K562 (cell line): ENCODE data around the gene ATRAID. TPM values are rescaled to one million over a fixed set of nuclear protein-coding genes. Genes with fewer than 3 reads are reported as not detected.

Experiments used
- ATAC-seq: fragments of 200-7000 bp; cut with Tn5 transposase; 3 replicates; pipeline ENCODE4 v1.9.1; 2020; ENCODE audit warnings: moderate library complexity
- BruUV-seq: library from RNA; stranded (reverse); fragments of 400-500 nt; replicated peaks from 2 replicates; lab custom pipeline; 2021; lab: Mats Ljungman, UMichigan
- CTCF ChIA-PET: fragments of 300-600 bp; formaldehyde crosslinking; extraction: SDS; loops from one replicate; lab custom pipeline; 2021; ENCODE audit warnings: low intra/inter-chr PET ratio; lab: Yijun Ruan, JAX
- POLR2A ChIA-PET: fragments of 300-600, 350-650 bp; sonication (Branson Sonifier 250); formaldehyde crosslinking; extraction: SDS; loops from one replicate; lab custom pipeline; 2021; ENCODE audit warnings: antibody characterized with exemption, inconsistent platforms; lab: Yijun Ruan, JAX
- DNase-seq, 4 experiments: peaks; one replicate each; pipeline versions ENCODE4 v3.0.0 to v3.0.0-alpha.2; 2011 to 2018; ENCODE audit warnings: low spot score in 3 of 4, mixed read lengths in 3 of 4; ENCODE audit errors: extremely low read depth in 1 of 4
- FAIRE-seq: peaks from 2 replicates; lab custom pipeline; 2011; peaks lifted over from hg19 to GRCh38; lab: Jason Lieb, UNC
- H2AFZ ChIP-seq: 2 replicates; pipeline ENCODE4 v1.6.0; 2011; ENCODE audit warnings: low read depth, low read length, control low read depth, inconsistent platforms
- H3K27ac ChIP-seq: fragments of 200-600 bp; 3 replicates; pipeline ENCODE4 v1.8.0; 2011; ENCODE audit warnings: low read depth, mild to moderate bottlenecking, control low read depth, inconsistent platforms, low read length, moderate library complexity, mixed read lengths; ENCODE audit errors: extremely low read depth
- H3K27me3 ChIP-seq, 2 experiments: fragments of 300-600 bp in 1 of 2; 2 replicates in 1 of 2; 3 replicates in 1 of 2; pipeline versions ENCODE4 v1.6.0 to v1.8.0; 2011; ENCODE audit warnings: inconsistent platforms in 2 of 2, low read length in 2 of 2, mild to moderate bottlenecking in 1 of 2, mixed read lengths in 1 of 2, moderate library complexity in 1 of 2; ENCODE audit not compliant: control insufficient read depth in 2 of 2, insufficient read depth in 2 of 2
- H3K36me3 ChIP-seq: fragments of 300-600 bp; 3 replicates; pipeline ENCODE4 v1.8.0; 2011; ENCODE audit warnings: mild to moderate bottlenecking, low read length, inconsistent platforms; ENCODE audit not compliant: control insufficient read depth, insufficient read depth
- H3K4me1 ChIP-seq, 2 experiments: fragments of 200-600 bp in 1 of 2; replicated peaks in 1 of 2; 2 replicates in 1 of 2; 3 replicates in 1 of 2; pipeline versions ENCODE4 v1.5.1 to v1.8.0; 2011; ENCODE audit warnings: inconsistent platforms in 2 of 2, low read length in 2 of 2, mild to moderate bottlenecking in 1 of 2, mixed read lengths in 1 of 2, moderate library complexity in 1 of 2; ENCODE audit not compliant: control insufficient read depth in 2 of 2, insufficient read depth in 2 of 2
- H3K4me2 ChIP-seq: 2 replicates; pipeline ENCODE4 v1.6.1; 2011; ENCODE audit warnings: low read length, control low read depth, inconsistent platforms, mixed read lengths; ENCODE audit not compliant: insufficient read depth
- H3K4me3 ChIP-seq: fragments of 200-600 bp; sonication (generic), shearing (Covaris generic); 2 replicates; pipeline ENCODE4 v1.5.1; 2016; ENCODE audit warnings: control low read depth, inconsistent platforms
- H3K79me2 ChIP-seq: fragments of 200-600 bp; 3 replicates; pipeline ENCODE4 v1.8.0; 2011; ENCODE audit warnings: low read length, inconsistent platforms; ENCODE audit not compliant: control insufficient read depth, insufficient read depth
- H3K9ac ChIP-seq, 2 experiments: 2 replicates each; pipeline versions ENCODE4 v1.6.0 to v1.6.1; 2011; ENCODE audit warnings: low read depth in 2 of 2, low read length in 2 of 2, control low read depth in 1 of 2, inconsistent platforms in 1 of 2, mild to moderate bottlenecking in 1 of 2, mixed read lengths in 1 of 2; ENCODE audit not compliant: insufficient read depth in 1 of 2
- H3K9me1 ChIP-seq: one replicate; pipeline ENCODE4 v1.6.0; 2011; ENCODE audit warnings: inconsistent platforms, mild to moderate bottlenecking, low read length, moderate library complexity; ENCODE audit not compliant: control insufficient read depth, insufficient read depth
- H3K9me3 ChIP-seq: replicated peaks from 2 replicates; pipeline ENCODE4 v1.5.1; 2011; ENCODE audit warnings: low read depth, low read length, inconsistent platforms; ENCODE audit not compliant: control insufficient read depth, insufficient read depth
- H4K20me1 ChIP-seq: replicated peaks from 2 replicates; pipeline ENCODE4 v1.6.1; 2011; ENCODE audit warnings: low read length, inconsistent platforms, mixed read lengths; ENCODE audit not compliant: control insufficient read depth, insufficient read depth
- MYC ChIP-seq, 2 experiments: fragments of 250-450 bp in 1 of 2; sonication (Bioruptor Pico) in 1 of 2; IDR thresholded peaks; 2 replicates each; pipeline versions ENCODE4 v1.5.1 to v1.6.1; 2012 to 2021; ENCODE audit warnings: low read depth in 2 of 2, borderline replicate concordance in 1 of 2, improper control_type of control experiment in 1 of 2, low read length in 1 of 2, mild to moderate bottlenecking in 1 of 2, moderate library complexity in 1 of 2
- WGBS: fragments of 100-300 bp; shearing (Covaris generic); methylation state at CpG from one replicate; pipeline ENCODE4 v1.1.6; 2016; ENCODE audit warnings: low coverage, mixed read lengths; ENCODE audit not compliant: insufficient coverage; ENCODE audit errors: missing lambda C conversion rate; 5-methylcytosine and 5-hydroxymethylcytosine counted together
- in situ Hi-C: fragments of 300-500 bp; cut with MboI; formaldehyde crosslinking; loops from 4 replicates; pipeline ENCODE4 v1.15.0; 2018; ENCODE audit warnings: inconsistent platforms, mixed read lengths
- intact Hi-C: fragments of 100-400 bp; cut with micrococcal nuclease; formaldehyde crosslinking; loops from 2 replicates; pipeline ENCODE4 v1.14.2; 2022
- polyA plus RNA-seq, 8 experiments: library from polyadenylated mRNA; depleted of rRNA in 4 of 8; stranded (reverse) in 5 of 8; unstranded in 3 of 8; fragments of >200 nt; fragmentation: Nextera tagmentation in 2 of 8; fragmentation: Illumina TruSeq in 1 of 8; extraction: Ambion mirVana in 2 of 8; extraction: Trizol in 1 of 8; gene quantifications; 2 replicates each; pipeline versions ENCODE4 v1.2.1 to v1.2.3, GENCODE V29; 2011 to 2014; ENCODE audit warnings: inconsistent platforms in 1 of 8, missing spikeins in 1 of 8
- total RNA-seq, 7 experiments: library from RNA; depleted of rRNA in 6 of 7; stranded (reverse); fragments of >200 nt in 6 of 7; fragmentation: Illumina TruSeq in 2 of 7; extraction: Trizol in 2 of 7; gene quantifications; 2 replicates each; pipeline versions ENCODE4 v1.2.1 to v1.2.3, GENCODE V29; 2011 to 2021; ENCODE audit warnings: low replicate concordance in 1 of 7
- TF ChIP-seq, protein P1 (sequence below): fragments of 450-650 bp; formaldehyde crosslinking; conservative IDR thresholded peaks from 2 replicates; pipeline ENCODE4 v1.4.0; 2022; ENCODE audit warnings: mild to moderate bottlenecking, missing genetic modification characterization

The ATRAID gene
- total and polyA plus RNA-seq, 9 of the 15 experiments (the other 6 are each of a cell fraction or from before 2014, with no cell fraction given) = 70.2 to 187 (median 108) TPM

DNA sequence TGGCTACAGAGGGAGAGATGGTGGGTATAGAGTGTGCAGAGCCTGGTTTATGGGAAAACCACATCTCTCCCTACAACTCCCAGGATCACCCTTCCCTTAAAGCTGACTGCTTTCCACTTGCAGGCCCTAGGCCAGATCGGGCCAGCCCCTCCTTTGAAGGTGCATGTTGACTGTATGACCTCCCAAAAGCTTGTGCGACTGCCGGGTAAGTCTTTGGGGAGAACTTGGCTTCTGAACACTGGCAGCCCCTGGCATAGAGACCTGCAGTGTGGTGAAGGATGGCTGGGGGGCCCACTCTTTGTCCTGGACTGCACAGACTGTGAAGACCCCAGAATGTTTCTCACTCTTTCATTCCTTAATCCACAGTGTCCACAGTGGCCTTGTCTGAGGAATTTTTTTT, 24.8 kb downstream of the ATRAID start:
- DNase-seq = no peak
- no peak overlapping the region for H2AFZ ChIP-seq
- H3K4me1 ChIP-seq = peaks cover 0 to 3% of the 10 kb centered on the region in 2 experiments; a peak in 1 of 5 replicates
- no peak overlapping the region for H3K9ac ChIP-seq
- no peaks in the 10 kb centered on the region for H3K9me1 ChIP-seq
- ChIA-PET CTCF (interaction anchor here (0.6 kb wide), 1 partner anchor 133 kb away, joined by 3 read pairs; no protein-coding TSS in a partner anchor), POLR2A (interaction anchor here (0.7 to 1.1 kb wide), 3 partner anchors 20 to 86 kb away, joined by 3 to 5 read pairs (median 3); partner anchors contain the start of genes CAD and MPV17)
- no peak for ATAC-seq
- 88% methylated on average over 3 of the region's 3 CpGs for WGBS
- intact Hi-C loops = no loop called here
- no peaks in the 10 kb centered on the region for H4K20me1 ChIP-seq
- no peak for FAIRE-seq
- no peak overlapping the region for H3K4me2 ChIP-seq
- peaks cover 98% of the 10 kb centered on the region for H3K36me3 ChIP-seq
- TF ChIP-seq MYC (IDR thresholded peaks at IDR 0.05; ENCODE audit: low read depth, low read length) (no peak), MYC (CRISPR knock-in tag; IDR thresholded peaks at IDR 0.05; ENCODE audit: borderline replicate concordance, low read depth) (no peak)
- TF ChIP-seq, protein P1, sequence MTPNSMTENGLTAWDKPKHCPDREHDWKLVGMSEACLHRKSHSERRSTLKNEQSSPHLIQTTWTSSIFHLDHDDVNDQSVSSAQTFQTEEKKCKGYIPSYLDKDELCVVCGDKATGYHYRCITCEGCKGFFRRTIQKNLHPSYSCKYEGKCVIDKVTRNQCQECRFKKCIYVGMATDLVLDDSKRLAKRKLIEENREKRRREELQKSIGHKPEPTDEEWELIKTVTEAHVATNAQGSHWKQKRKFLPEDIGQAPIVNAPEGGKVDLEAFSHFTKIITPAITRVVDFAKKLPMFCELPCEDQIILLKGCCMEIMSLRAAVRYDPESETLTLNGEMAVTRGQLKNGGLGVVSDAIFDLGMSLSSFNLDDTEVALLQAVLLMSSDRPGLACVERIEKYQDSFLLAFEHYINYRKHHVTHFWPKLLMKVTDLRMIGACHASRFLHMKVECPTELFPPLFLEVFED (CRISPR knock-in tag) = no peak
- H3K79me2 ChIP-seq = no peaks in the 10 kb centered on the region
- H3K27me3 ChIP-seq = no peaks in the 10 kb centered on the region
- H3K9me3 ChIP-seq = no peaks in the 10 kb centered on the region
- in situ Hi-C loops = loop anchor here (5.0 kb wide), 1 partner anchor 51 kb away; no protein-coding TSS in a partner anchor
- H3K27ac ChIP-seq = no peak overlapping the region
- H3K4me3 ChIP-seq = no peak overlapping the region
- no TSS peak for BruUV-seq
